Measurements from ENCODE around the gene KRTAP7-1.

KRTAP7-1 gene

GRCh38 chr21:30818837-30819610 is 10.5 kb downstream of the KRTAP7-1 start:
- TF ChIP-seq CTCF (IDR thresholded peaks at IDR 0.05), result no peak

GRCh38 chr21:30813174-30813573 is 16.4 kb downstream of the KRTAP7-1 start, which contains the start of gene KRTAP8-1:
KRTAP8-1 (minus strand) TSS chr21:30813274; CDS start chr21:30813220, 54 bp downstream.
- TF ChIP-seq CTCF (IDR thresholded peaks at IDR 0.05), result no peak

- no peak for TF ChIP-seq CTCF (IDR thresholded peaks at IDR 0.05)
Measured at GRCh38 chr21:30800605-30801004, 29.0 kb downstream of the KRTAP7-1 start.

- no peak for TF ChIP-seq CTCF (IDR thresholded peaks at IDR 0.05)
Measured at GRCh38 chr21:30793581-30794314, 35.8 kb downstream of the KRTAP7-1 start.

- no peak for TF ChIP-seq CTCF (IDR thresholded peaks at IDR 0.05)
Measured at GRCh38 chr21:30779249-30779648, 50.3 kb downstream of the KRTAP7-1 start.
